ENCODE data around the gene NPIPA7.
"Not testable (repeated sequence)": the region's sequence is repeated elsewhere in the genome, so short reads cannot be mapped to it uniquely, and the experiment has no call there.

DNA sequence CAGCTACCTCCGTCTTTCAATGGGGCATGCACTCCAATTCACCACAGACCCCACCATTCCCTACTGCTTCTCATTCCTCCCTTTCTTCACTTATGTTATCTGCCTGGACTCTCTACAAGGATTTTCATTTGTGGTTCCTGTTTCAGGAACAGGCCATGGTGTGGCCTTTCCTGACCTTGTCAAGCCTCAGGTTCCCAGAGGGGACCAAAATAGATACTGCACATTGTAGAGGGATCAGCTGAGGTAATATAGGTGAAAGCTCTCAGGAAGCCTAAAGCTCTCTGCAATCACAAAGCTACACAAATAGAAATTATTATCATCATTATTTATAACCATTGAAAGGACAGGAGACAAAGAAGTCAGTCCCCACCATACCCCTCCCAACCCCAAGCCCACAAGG lies 41.6 kb downstream of the NPIPA7 start:
- TF ChIP-seq, protein P1, sequence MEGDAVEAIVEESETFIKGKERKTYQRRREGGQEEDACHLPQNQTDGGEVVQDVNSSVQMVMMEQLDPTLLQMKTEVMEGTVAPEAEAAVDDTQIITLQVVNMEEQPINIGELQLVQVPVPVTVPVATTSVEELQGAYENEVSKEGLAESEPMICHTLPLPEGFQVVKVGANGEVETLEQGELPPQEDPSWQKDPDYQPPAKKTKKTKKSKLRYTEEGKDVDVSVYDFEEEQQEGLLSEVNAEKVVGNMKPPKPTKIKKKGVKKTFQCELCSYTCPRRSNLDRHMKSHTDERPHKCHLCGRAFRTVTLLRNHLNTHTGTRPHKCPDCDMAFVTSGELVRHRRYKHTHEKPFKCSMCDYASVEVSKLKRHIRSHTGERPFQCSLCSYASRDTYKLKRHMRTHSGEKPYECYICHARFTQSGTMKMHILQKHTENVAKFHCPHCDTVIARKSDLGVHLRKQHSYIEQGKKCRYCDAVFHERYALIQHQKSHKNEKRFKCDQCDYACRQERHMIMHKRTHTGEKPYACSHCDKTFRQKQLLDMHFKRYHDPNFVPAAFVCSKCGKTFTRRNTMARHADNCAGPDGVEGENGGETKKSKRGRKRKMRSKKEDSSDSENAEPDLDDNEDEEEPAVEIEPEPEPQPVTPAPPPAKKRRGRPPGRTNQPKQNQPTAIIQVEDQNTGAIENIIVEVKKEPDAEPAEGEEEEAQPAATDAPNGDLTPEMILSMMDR (conservative IDR thresholded peaks at IDR 0.05; ENCODE audit: low read depth, low read length), result not testable (repeated sequence)
- not testable (repeated sequence) for TF ChIP-seq EZH2 (IDR thresholded peaks at IDR 0.05; ENCODE audit: low read length, unreplicated experiment); EZH2phosphoT487 (IDR thresholded peaks at IDR 0.05; ENCODE audit: borderline replicate concordance, low read length)

Data from PC-3 (cell line).